Right atrium auricular region (tissue), 2 donors: ENCODE measurements around the gene KIRREL3. TPM values are rescaled to one million over a fixed set of nuclear protein-coding genes. Genes with fewer than 3 reads are reported as not detected.

ENCODE experiments used
- DNase-seq: peaks from one replicate; pipeline ENCODE4 v3.0.0-alpha.2; 2019; ENCODE audit warnings: low spot score
- H3K27ac ChIP-seq, 2 donors: fragments of 200-600 bp; sonication (generic); 1 replicate in 1 of 2; 2 replicates in 1 of 2; pipeline ENCODE4 v1.5.1; 2016 to 2019
- H3K27me3 ChIP-seq, 2 donors: fragments of 200-600 bp; sonication (generic); one replicate each; pipeline versions ENCODE4 v1.5.1 to v1.6.0; 2017 to 2019
- H3K36me3 ChIP-seq: fragments of 200-600 bp; sonication (generic); one replicate; pipeline ENCODE4 v1.5.1; 2016
- H3K4me1 ChIP-seq, 2 donors: fragments of 200-600 bp; sonication (generic); one replicate each; pipeline versions ENCODE4 v1.5.1 to v1.6.0; 2017 to 2019
- H3K4me3 ChIP-seq, 2 donors: fragments of 200-600 bp; sonication (generic); 1 replicate in 1 of 2; 2 replicates in 1 of 2; pipeline ENCODE4 v1.5.1; 2017 to 2019; ENCODE audit warnings: mild to moderate bottlenecking in 1 of 2, moderate library complexity in 1 of 2
- H3K9me3 ChIP-seq, 2 donors: fragments of 200-600 bp; sonication (generic); one replicate each; pipeline ENCODE4 v1.5.1; 2019
- total RNA-seq, 2 donors: library from RNA; depleted of rRNA; stranded (reverse); fragments of >200 nt; gene quantifications; one replicate each; pipeline ENCODE4 v1.1.0, GENCODE V29; 2016
- TF ChIP-seq, protein P1 (sequence below), 2 donors: fragments of 200-600 bp; sonication (generic); IDR thresholded peaks; one replicate each; pipeline ENCODE4 v1.5.1; 2019; ENCODE audit warnings: antibody characterized with exemption in 2 of 2

Gene KIRREL3
- total RNA-seq, 2 donors from 2014 or later: 0.51 to 0.74 TPM

GRCh38 chr11:126997196-126997595 lies 3.4 kb downstream of the KIRREL3 start:
- no peaks in the 10 kb centered on the region for H3K27me3 ChIP-seq
- H3K9me3 ChIP-seq: no peaks in the 10 kb centered on the region
- TF ChIP-seq, protein P1, sequence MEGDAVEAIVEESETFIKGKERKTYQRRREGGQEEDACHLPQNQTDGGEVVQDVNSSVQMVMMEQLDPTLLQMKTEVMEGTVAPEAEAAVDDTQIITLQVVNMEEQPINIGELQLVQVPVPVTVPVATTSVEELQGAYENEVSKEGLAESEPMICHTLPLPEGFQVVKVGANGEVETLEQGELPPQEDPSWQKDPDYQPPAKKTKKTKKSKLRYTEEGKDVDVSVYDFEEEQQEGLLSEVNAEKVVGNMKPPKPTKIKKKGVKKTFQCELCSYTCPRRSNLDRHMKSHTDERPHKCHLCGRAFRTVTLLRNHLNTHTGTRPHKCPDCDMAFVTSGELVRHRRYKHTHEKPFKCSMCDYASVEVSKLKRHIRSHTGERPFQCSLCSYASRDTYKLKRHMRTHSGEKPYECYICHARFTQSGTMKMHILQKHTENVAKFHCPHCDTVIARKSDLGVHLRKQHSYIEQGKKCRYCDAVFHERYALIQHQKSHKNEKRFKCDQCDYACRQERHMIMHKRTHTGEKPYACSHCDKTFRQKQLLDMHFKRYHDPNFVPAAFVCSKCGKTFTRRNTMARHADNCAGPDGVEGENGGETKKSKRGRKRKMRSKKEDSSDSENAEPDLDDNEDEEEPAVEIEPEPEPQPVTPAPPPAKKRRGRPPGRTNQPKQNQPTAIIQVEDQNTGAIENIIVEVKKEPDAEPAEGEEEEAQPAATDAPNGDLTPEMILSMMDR (IDR thresholded peaks at IDR 0.05): no peak

GRCh38 chr11:126996036-126996804 lies 4.3 kb downstream of the KIRREL3 start:
- Histone ChIP-seq H3K36me3 (no peaks in the 10 kb centered on the region), H3K9me3 (no peaks in the 10 kb centered on the region), H3K4me3 (no peak overlapping the region), H3K27ac (peak overlapping the region; percentile 9 to 26), H3K4me1 (peaks cover 0 to 11% of the 10 kb centered on the region in 2 donors), H3K27me3 (no peaks in the 10 kb centered on the region)
- TF ChIP-seq, protein P1 (IDR thresholded peaks at IDR 0.05): no peak
- no peak for DNase-seq

More at GRCh38 chr11:126997196-126997595, 3.4 kb downstream of the KIRREL3 start:
- H3K36me3 ChIP-seq: no peaks in the 10 kb centered on the region
- H3K27ac ChIP-seq: no peak overlapping the region
- H3K4me3 ChIP-seq: no peak overlapping the region
- DNase-seq: no peak
- H3K4me1 ChIP-seq: peaks cover 0 to 11% of the 10 kb centered on the region in 2 donors

- Histone ChIP-seq H3K4me3 (no peak overlapping the region), H3K27me3 (no peaks in the 10 kb centered on the region), H3K27ac (no peak overlapping the region), H3K4me1 (peaks cover 0 to 12% of the 10 kb centered on the region in 2 donors), H3K9me3 (no peaks in the 10 kb centered on the region), H3K36me3 (no peaks in the 10 kb centered on the region)
- TF ChIP-seq, protein P1 (IDR thresholded peaks at IDR 0.05): no peak
- DNase-seq: no peak
Observed at GRCh38 chr11:126993599-126993998, 7.0 kb downstream of the KIRREL3 start.

- Histone ChIP-seq H3K27me3 (no peaks in the 10 kb centered on the region), H3K36me3 (no peaks in the 10 kb centered on the region), H3K9me3 (no peaks in the 10 kb centered on the region), H3K27ac (peak overlapping the region in 1 of 2 donors; percentile 29), H3K4me3 (no peak overlapping the region), H3K4me1 (peaks cover 0 to 12% of the 10 kb centered on the region in 2 donors)
- TF ChIP-seq, protein P1 (IDR thresholded peaks at IDR 0.05): no peak
- DNase-seq: no peak
Observed at GRCh38 chr11:126992804-126993111, 7.8 kb downstream of the KIRREL3 start.

GRCh38 chr11:126992065-126992803 lies 8.3 kb downstream of the KIRREL3 start:
- H3K27me3 ChIP-seq: no peaks in the 10 kb centered on the region
- TF ChIP-seq, protein P1 (IDR thresholded peaks at IDR 0.05): no peak
- no peak for DNase-seq
- peak overlapping the region in 1 of 2 donors; percentile 38 for H3K27ac ChIP-seq
- no peaks in the 10 kb centered on the region for H3K36me3 ChIP-seq
- H3K4me3 ChIP-seq: no peak overlapping the region
- no peaks in the 10 kb centered on the region for H3K9me3 ChIP-seq
- H3K4me1 ChIP-seq: peaks cover 0 to 12% of the 10 kb centered on the region in 2 donors
